Kidney epithelial cell (primary cell): ENCODE measurements around the gene PMP22. TPM values are rescaled to one million over a fixed set of nuclear protein-coding genes. Genes with fewer than 3 reads are reported as not detected.

Source experiments
- DNase-seq: peaks from one replicate; pipeline ENCODE4 v3.0.0-alpha.2; 2010; ENCODE audit warnings: low read depth
- H3K27me3 ChIP-seq: 2 replicates; pipeline ENCODE4 v1.6.0; 2011; ENCODE audit warnings: low read length; ENCODE audit not compliant: control insufficient read depth, insufficient read depth
- H3K36me3 ChIP-seq: 2 replicates; pipeline ENCODE4 v1.5.1; 2011; ENCODE audit warnings: low read length; ENCODE audit not compliant: control insufficient read depth, insufficient read depth
- H3K4me3 ChIP-seq: 2 replicates; pipeline ENCODE4 v1.5.1; 2011; ENCODE audit warnings: low read depth, mild to moderate bottlenecking, control low read depth, low read length
- total RNA-seq: library from RNA; depleted of rRNA; stranded (reverse); fragments of >200 nt; gene quantifications from 2 replicates; pipeline ENCODE4 v1.2.3, GENCODE V29; 2015
- TF ChIP-seq, protein P1 (sequence below): IDR thresholded peaks from 2 replicates; pipeline ENCODE4 v1.5.1; 2011; ENCODE audit warnings: mild to moderate bottlenecking, moderate library complexity, low read length, control low read depth, inconsistent platforms; ENCODE audit not compliant: insufficient read depth, poor library complexity, severe bottlenecking

Gene PMP22
- total RNA-seq, 1 donor from 2014 or later: 12.6 TPM

DNA sequence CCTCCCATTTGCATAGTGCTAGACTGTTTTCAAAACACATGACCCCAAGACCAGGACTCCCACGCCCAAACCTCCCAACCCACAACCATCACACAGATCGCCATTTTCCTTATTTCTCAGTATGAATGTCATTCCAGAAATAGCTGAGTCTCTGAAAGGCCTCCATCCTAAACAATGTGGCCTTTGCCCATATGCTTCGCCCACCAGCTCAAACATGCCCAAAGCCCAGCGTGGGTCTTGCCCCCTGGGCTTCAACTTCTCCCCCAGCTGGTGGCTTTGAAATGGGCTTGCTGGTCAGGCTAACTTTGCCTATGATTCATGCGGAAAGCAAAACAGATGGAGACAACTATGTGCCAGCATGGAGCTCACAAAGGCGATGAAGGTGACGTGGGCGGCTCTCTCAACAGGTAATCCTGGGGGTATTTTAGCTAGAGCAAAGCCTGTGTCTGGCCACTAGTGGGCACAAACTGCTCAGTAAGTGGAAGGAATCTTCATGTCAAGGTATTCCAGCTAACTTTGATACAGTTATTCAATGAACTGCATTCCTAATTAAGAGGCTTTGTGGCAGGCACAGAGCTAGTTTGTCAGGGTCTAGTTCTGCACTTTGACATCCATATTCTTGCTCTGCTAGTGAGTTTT, 17.1 kb downstream of the PMP22 start:
- H3K36me3 ChIP-seq: no peaks in the 10 kb centered on the region
- no peaks in the 10 kb centered on the region for H3K27me3 ChIP-seq
- TF ChIP-seq, protein P1, sequence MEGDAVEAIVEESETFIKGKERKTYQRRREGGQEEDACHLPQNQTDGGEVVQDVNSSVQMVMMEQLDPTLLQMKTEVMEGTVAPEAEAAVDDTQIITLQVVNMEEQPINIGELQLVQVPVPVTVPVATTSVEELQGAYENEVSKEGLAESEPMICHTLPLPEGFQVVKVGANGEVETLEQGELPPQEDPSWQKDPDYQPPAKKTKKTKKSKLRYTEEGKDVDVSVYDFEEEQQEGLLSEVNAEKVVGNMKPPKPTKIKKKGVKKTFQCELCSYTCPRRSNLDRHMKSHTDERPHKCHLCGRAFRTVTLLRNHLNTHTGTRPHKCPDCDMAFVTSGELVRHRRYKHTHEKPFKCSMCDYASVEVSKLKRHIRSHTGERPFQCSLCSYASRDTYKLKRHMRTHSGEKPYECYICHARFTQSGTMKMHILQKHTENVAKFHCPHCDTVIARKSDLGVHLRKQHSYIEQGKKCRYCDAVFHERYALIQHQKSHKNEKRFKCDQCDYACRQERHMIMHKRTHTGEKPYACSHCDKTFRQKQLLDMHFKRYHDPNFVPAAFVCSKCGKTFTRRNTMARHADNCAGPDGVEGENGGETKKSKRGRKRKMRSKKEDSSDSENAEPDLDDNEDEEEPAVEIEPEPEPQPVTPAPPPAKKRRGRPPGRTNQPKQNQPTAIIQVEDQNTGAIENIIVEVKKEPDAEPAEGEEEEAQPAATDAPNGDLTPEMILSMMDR: peak; percentile 50
- no peak overlapping the region for H3K4me3 ChIP-seq
- no peak for DNase-seq

DNA sequence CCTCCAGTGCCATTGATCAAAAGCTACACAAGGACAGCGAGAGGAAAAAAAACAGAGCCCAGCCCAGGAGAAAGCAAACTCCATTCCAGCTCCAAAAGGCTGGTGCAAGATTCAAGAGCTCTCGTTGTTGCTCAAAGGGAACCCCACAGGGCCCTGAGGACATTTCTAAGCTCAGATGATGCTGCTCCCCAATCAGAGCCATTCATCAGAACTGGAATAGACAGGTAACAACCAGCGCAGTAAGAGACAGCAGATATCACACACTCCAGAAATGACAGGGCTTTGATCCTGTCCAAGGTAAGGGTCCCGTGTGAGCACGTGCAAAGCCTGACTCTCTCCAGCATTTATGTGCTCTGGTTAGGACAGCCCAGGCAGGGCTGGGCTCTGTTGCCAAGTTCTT, 20.1 kb downstream of the PMP22 start:
- no peaks in the 10 kb centered on the region for H3K27me3 ChIP-seq
- DNase-seq: no peak
- H3K4me3 ChIP-seq: no peak overlapping the region
- TF ChIP-seq, protein P1: no peak
- no peaks in the 10 kb centered on the region for H3K36me3 ChIP-seq

DNA sequence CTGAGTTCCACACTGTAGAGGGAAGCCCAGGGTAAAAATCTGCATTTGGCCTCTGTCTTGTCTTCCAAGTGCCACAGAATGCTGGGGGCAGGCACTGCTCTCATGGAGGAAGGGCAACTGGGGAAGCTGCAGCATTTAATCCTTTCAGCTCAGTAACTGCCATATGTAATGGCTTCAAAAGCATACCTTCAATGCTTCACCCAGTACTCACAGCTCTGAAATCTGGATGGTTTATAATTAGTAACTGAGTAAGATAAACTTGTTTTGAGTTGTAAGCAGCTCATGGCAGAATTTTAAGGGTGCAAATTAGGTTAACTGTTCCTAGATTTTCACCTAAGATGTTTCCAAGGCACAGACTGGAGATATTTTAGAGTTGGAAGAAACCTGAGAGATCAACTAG, 24.5 kb downstream of the PMP22 start:
- Histone ChIP-seq H3K36me3 (no peaks in the 10 kb centered on the region), H3K27me3 (no peaks in the 10 kb centered on the region), H3K4me3 (no peak overlapping the region)
- DNase-seq: no peak
- TF ChIP-seq, protein P1: no peak

DNA sequence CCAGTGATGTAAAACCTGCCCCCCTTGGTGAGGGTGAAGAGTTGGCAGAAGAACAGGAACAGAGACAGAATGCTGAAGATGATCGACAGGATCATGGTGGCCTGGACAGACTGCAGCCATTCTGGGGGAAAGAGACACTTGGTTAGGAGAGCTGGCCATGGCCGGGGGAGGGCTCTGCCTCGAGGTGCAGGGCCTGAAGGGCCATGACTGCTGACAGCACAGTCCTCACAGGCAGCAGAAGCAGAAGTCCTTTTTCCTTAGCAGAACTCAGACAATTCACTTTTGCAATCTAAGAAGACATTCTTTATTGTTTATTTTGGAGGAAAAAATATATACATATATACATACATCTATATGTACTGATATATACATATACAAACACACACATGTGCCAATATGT, 25.6 kb downstream of the PMP22 start:
- Histone ChIP-seq H3K27me3 (no peaks in the 10 kb centered on the region), H3K4me3 (no peak overlapping the region), H3K36me3 (no peaks in the 10 kb centered on the region)
- DNase-seq: no peak
- TF ChIP-seq, protein P1: no peak

DNA sequence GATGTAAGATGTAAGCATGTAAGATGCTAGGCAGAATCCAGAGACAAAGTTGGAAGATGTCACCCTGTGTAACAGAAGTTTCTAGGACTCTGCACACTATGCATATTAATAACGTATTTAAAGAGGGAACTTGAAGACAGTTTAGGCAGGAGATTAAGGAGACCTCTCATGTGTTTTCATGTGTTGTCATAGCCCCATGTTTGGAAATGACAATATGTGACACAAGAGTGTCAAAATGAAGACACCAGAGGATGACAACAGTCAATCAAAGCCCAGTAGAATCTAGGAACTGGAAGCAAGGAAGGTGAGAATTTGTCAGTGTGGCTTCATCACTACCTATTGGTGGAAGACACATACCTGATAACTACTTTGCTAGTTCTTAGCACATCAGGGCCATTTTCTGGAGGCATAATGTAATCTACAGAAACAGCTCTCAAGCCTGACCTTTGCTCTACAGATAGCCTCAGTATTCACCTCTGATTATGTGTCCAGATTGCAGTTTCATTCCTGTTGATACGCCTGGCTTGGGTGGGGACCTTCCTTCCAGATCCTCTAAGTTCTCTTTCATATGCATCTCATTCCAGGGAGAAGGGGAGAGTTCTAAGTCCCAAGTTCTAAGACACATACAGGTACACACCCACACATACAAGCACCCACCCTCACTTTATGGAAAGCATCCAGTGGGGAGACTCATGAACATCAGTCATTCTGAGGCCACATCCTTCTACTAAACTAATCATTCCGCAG, 26.3 kb downstream of the PMP22 start:
- TF ChIP-seq, protein P1: no peak

More for the DNA sequence above, 26.3 kb downstream of the PMP22 start:
- no peaks in the 10 kb centered on the region for H3K27me3 ChIP-seq
- no peak overlapping the region for H3K4me3 ChIP-seq
- H3K36me3 ChIP-seq: no peaks in the 10 kb centered on the region
- no peak for DNase-seq
